Lower lobe of right lung (tissue), 2 donors: Measurements from ENCODE around the gene MIPOL1. TPM values are rescaled to one million over a fixed set of nuclear protein-coding genes. Genes with fewer than 3 reads are reported as not detected.

Source experiments
- ATAC-seq, 2 donors: fragments of 200-7000 bp; cut with Tn5 transposase; one replicate each; pipeline ENCODE4 v1.9.1; 2020 to 2022; ENCODE audit warnings: mild to moderate bottlenecking in 2 of 2, moderate library complexity in 2 of 2
- DNase-seq: peaks from one replicate; pipeline ENCODE4 v3.0.0-alpha.2; 2020
- H3K27ac ChIP-seq: fragments of 200-600 bp; one replicate; pipeline ENCODE4 v1.8.0; 2022
- H3K27me3 ChIP-seq: fragments of 200-600 bp; one replicate; pipeline ENCODE4 v1.8.0; 2022; ENCODE audit warnings: low read depth
- H3K36me3 ChIP-seq: fragments of 200-600 bp; one replicate; pipeline ENCODE4 v1.8.0; 2022; ENCODE audit warnings: mild to moderate bottlenecking
- H3K4me1 ChIP-seq: fragments of 200-600 bp; one replicate; pipeline ENCODE4 v1.8.0; 2022
- H3K4me3 ChIP-seq: fragments of 200-600 bp; one replicate; pipeline ENCODE4 v1.8.0; 2022; ENCODE audit warnings: mild to moderate bottlenecking
- H3K9me3 ChIP-seq: fragments of 200-600 bp; one replicate; pipeline ENCODE4 v1.8.0; 2022
- CTCF ChIP-seq: fragments of 200-600 bp; IDR thresholded peaks from one replicate; pipeline ENCODE4 v1.8.0; 2022; ENCODE audit warnings: antibody characterized with exemption, mild to moderate bottlenecking
- intact Hi-C: fragments of 100-400 bp; cut with DNase I; formaldehyde crosslinking; loops from one replicate; pipeline ENCODE4 v1.11.0; 2022
- total RNA-seq: library from RNA; stranded (reverse); fragmentation: NEBNext Ultra II Directional; extraction: Animal tissue kit (Norgen Biotek cat#: 25700); gene quantifications from one replicate; pipeline ENCODE4 v1.2.1, GENCODE V29; 2021
- donor health status: DM: no; HTN: yes; CAD: no; lungs with severe emphysema.

The MIPOL1 gene
- total RNA-seq, 1 donor from 2014 or later = 12.1 TPM

- intact Hi-C loops = no loop called here
These were observed 31.9 kb upstream of the MIPOL1 start for GRCh38 chr14:37165794-37166193.

GRCh38 chr14:37167151-37168047, 30.3 kb upstream of the MIPOL1 start:
- no peak overlapping the region for H3K27ac ChIP-seq
- H3K27me3 ChIP-seq = peaks cover 4% of the 10 kb centered on the region
- H3K36me3 ChIP-seq = no peaks in the 10 kb centered on the region
- H3K4me1 ChIP-seq = no peaks in the 10 kb centered on the region
- no peak overlapping the region for H3K4me3 ChIP-seq
- intact Hi-C loops = no loop called here
- no peak for DNase-seq
- ATAC-seq = no peak
- TF ChIP-seq CTCF = no peak
- H3K9me3 ChIP-seq = no peaks in the 10 kb centered on the region

More at GRCh38 chr14:37165794-37166193, 31.9 kb upstream of the MIPOL1 start:
- Histone ChIP-seq H3K4me3 (no peak overlapping the region), H3K36me3 (no peaks in the 10 kb centered on the region), H3K27me3 (no peaks in the 10 kb centered on the region), H3K4me1 (no peaks in the 10 kb centered on the region), H3K9me3 (no peaks in the 10 kb centered on the region), H3K27ac (no peak overlapping the region)
- DNase-seq (no peak), ATAC-seq (no peak)
- no peak for TF ChIP-seq CTCF

GRCh38 chr14:37168721-37169120, 29.0 kb upstream of the MIPOL1 start:
- TF ChIP-seq CTCF = no peak
- DNase-seq (no peak), ATAC-seq (no peak)
- Histone ChIP-seq H3K4me3 (no peak overlapping the region), H3K9me3 (no peaks in the 10 kb centered on the region), H3K27me3 (peaks cover 7% of the 10 kb centered on the region), H3K36me3 (no peaks in the 10 kb centered on the region), H3K27ac (no peak overlapping the region), H3K4me1 (peaks cover 12% of the 10 kb centered on the region)
- intact Hi-C loops = no loop called here

- Histone ChIP-seq H3K27ac (no peak overlapping the region), H3K4me1 (peaks cover 20% of the 10 kb centered on the region), H3K9me3 (no peaks in the 10 kb centered on the region), H3K4me3 (no peak overlapping the region), H3K36me3 (no peaks in the 10 kb centered on the region), H3K27me3 (peaks cover 7% of the 10 kb centered on the region)
- intact Hi-C loops = no loop called here
- ATAC-seq (no peak), DNase-seq (no peak)
- TF ChIP-seq CTCF = no peak
These were observed 27.5 kb upstream of the MIPOL1 start for GRCh38 chr14:37170237-37170636.

GRCh38 chr14:37170993-37171392, 26.7 kb upstream of the MIPOL1 start:
- Histone ChIP-seq H3K36me3 (no peaks in the 10 kb centered on the region), H3K27me3 (peaks cover 7% of the 10 kb centered on the region), H3K27ac (no peak overlapping the region), H3K4me3 (no peak overlapping the region), H3K9me3 (no peaks in the 10 kb centered on the region), H3K4me1 (peaks cover 20% of the 10 kb centered on the region)
- intact Hi-C loops = no loop called here
- ATAC-seq (no peak), DNase-seq (no peak)
- no peak for TF ChIP-seq CTCF
